GM12872 (cell line): ENCODE results near the gene MTF2.

ENCODE experiments used
- TF ChIP-seq, protein P1 (sequence below): IDR thresholded peaks from 3 replicates; pipeline ENCODE4 v1.5.1; 2011; ENCODE audit warnings: low read depth, mild to moderate bottlenecking, low read length, moderate library complexity; ENCODE audit not compliant: insufficient read depth

Gene MTF2

DNA sequence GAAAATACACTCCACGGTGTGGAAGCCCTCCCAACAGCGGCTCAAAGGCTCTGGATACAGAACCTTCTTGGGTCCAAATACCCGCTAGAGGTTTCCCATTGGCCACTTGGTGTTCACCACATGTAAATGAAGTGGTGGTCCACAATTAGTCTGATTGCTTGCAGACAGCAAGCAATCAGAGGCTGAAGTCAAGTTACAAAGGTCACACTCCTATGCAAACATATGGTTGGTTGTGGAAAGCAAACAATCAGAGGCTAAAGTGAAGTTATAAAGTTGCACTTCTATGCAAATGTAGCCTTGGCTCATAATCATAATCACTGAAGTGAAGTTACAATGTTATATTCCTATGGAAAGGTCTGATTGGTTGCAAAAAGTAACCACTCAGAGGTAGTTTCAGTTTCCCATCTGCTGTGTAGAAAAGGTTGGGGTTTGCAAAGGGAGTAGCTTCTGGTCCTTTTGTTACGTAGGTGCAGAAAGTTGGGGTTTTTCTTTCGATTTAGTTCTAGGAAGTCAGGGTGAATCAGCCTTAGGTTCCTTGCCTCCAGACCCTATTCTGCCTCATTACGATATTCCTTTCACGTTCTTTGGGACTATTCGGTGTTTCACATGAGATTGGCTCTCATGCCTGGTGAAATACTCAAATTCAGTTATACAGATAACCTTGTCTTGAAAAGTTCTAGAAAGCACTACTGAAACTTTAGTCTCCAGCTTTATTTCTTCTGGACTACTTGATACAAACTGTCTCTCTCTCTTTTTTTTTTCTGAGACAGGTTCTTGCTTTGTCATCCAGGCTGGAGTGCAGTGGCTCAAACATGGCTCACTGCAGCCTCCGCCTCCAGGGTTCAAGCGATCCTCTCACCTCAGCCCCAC lies 36.7 kb upstream of the MTF2 start:
- TF ChIP-seq, protein P1, sequence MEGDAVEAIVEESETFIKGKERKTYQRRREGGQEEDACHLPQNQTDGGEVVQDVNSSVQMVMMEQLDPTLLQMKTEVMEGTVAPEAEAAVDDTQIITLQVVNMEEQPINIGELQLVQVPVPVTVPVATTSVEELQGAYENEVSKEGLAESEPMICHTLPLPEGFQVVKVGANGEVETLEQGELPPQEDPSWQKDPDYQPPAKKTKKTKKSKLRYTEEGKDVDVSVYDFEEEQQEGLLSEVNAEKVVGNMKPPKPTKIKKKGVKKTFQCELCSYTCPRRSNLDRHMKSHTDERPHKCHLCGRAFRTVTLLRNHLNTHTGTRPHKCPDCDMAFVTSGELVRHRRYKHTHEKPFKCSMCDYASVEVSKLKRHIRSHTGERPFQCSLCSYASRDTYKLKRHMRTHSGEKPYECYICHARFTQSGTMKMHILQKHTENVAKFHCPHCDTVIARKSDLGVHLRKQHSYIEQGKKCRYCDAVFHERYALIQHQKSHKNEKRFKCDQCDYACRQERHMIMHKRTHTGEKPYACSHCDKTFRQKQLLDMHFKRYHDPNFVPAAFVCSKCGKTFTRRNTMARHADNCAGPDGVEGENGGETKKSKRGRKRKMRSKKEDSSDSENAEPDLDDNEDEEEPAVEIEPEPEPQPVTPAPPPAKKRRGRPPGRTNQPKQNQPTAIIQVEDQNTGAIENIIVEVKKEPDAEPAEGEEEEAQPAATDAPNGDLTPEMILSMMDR, result no peak

DNA sequence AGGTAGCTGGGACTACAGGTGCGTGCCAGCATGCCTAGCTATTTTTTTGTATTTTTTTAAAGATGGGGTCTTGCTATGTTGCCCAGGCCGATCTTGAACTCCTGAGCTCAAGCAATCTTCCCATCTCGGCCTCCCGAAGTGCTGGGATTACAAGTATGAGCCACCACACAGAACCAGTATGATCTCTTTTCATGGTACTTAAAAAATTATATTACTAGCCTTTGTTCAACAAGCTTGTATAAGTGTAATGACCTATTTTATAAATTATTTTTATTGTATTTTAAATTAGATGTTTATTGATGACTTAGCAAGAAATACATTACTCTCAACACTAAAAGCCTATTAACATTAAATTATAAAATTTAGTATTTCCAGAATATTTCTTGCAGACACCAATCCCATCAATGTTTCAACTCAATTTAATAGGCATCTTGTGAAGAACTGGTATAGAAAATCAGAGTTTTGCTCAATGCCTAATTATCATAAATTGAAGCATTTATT lies 36.0 kb upstream of the MTF2 start:
- TF ChIP-seq, protein P1, result no peak

DNA sequence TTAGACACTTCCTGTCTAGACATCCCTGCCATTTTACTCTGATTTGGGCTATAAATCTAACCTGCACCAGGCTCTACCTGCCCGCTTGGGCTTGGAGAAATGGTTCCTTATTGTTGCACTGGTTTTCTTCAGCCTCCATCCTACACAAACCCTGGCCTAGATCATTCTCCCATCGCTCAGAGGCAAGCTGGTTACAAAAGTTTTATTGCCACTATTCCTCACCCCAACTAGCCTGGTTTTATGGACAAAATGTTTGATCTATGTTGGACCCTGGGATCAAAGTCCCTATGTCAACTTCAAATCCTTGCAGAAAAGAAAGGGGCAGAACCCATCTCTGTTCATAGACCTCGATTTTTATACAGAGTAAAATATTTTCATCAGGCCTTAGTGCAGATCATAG lies 31.5 kb upstream of the MTF2 start:
- TF ChIP-seq, protein P1, result no peak

DNA sequence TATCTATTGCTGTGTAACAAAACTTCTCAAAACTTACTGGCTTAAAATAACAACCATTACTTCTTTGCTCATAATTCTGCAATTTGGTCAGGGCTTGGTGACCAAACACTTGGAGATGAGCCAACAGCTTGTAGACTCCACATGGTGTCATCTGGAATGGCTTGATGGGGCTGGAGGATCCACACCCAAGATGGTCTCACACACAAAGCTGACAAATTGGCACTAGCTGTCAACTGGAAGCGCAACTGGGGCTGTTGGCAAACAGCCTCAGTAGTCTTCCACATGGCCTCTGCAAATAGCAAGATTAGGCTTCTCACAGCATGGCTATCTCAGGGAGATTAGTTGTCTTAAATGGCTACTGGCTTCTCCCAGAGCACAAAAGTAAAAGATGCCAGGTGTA lies 27.1 kb upstream of the MTF2 start:
- TF ChIP-seq, protein P1, result no peak

DNA sequence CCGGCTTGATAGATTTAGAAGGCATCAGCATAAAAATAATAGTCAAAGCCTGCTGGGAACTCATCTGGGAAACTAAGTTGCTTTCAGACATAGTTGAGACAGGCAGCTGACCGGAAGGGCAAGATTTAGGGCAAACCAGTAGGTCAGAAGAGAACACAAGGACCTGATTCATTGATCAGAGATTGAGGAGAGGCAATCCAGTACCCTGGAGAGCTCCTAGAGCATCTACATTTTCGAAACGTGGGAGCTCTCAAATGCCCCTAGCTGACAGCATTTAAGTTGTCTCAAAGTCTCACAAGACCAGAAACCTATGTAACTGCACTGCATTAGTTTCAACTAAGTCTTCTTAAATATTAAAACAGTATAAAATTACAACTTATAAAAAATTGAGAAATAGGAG lies 22.9 kb upstream of the MTF2 start:
- TF ChIP-seq, protein P1, result no peak

DNA sequence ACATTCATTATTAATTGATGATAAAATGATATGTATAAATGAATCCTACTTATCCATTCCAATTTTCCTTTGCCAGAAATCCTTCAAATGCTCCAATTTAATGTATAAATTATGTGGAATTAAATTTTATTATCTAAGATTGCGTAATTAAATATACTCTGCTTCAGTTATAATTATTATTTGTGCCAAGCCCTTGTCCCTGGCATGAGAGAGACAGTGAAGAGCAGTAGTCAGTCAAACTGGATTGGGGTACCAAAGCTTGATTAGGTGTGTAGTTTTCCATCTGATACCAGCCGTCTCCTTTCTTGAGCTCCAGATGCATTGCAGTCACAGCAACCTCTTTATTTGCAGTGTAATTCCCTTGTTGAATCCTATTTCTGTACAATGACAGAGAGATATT lies 22.4 kb upstream of the MTF2 start:
- TF ChIP-seq, protein P1, result no peak

DNA sequence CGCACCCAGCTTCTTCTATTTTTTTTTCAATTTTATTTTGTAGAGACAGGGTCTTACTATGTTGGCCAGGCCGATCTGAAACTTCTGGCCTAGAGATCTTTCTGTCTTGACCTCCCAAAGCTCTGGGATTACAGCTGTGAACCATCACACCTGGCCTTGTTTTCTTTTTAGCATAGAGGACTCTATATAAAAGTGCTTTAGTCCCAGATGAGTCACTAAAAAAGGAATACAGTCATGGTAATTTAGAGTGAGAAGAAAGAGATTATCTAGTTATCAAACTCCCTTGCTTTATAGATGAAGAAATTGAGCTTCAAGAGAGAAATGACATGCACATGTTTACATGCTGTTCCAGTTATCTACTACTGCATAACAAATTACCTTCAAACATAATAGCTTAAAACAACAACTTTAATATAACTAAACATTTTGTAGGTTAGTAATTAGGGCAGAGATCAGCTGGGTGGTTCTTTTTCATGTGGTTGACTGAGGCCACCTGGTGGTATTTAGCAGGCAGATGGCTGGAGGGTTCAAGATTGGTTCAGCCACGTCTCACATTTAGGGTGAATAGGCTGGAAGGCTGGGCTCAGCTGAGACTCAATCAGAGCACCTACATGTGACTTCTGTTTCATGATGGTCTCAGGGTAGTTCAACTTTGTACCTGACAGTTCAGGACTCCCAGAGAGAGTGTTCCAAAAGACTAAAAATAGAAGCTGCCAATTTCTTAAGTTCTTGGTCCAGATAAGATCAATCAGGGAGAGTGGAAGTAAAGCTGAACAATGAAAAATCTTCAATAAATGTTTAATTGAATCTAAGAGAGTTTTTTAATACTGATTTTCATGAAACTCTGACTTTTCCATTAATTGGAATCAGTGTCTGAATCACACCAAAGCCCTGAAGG lies 16.9 kb upstream of the MTF2 start:
- TF ChIP-seq, protein P1, result peak; percentile 64
